ENCODE measurements around the gene GPR157. TPM values are rescaled to one million over a fixed set of nuclear protein-coding genes. Genes with fewer than 3 reads are reported as not detected.

Gene GPR157
- total and polyA plus RNA-seq, 10 of the 15 experiments (the other 5 are each of a cell fraction or from before 2014, with no cell fraction given), result 0.66 to 15.9 (median 3.1) TPM

DNA sequence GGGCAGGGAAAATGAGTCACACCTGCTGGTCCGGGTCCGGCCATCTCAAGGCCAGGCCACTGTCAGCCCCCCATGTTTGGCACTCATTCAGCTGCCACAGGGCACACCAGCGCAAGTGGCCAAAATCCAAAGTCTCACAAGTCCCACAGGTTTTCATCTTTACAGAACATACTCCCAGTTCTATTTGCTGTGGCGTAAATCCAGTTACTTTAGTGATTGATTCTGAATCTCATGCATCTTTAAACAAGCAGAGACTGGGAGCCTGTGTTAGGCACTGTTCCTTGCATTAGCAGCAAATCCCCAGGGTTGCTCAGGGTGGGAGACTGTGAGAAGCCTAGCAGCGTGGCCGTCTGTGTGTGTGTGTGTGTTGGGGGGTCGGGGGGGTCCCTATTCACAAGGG is 58.4 kb downstream of the GPR157 start (continued):
- TF ChIP-seq CEBPB (IDR thresholded peaks at IDR 0.05; ENCODE audit: borderline replicate concordance in 1 of 2, low read depth in 2 of 2, low read length in 2 of 2) (no peak), SKIL (IDR thresholded peaks at IDR 0.05; ENCODE audit: low read depth, poor library complexity, severe bottlenecking) (no peak), NFXL1 (IDR thresholded peaks at IDR 0.05; ENCODE audit: borderline replicate concordance) (no peak), FOS (IDR thresholded peaks at IDR 0.05; ENCODE audit: borderline replicate concordance, extremely low read depth, insufficient read length) (no peak), HDAC6 (IDR thresholded peaks at IDR 0.05; ENCODE audit: unreplicated experiment) (no peak), KAT2A (conservative IDR thresholded peaks at IDR 0.05; ENCODE audit: control insufficient read depth, low read depth, low read length) (no peak), RAD51 (IDR thresholded peaks at IDR 0.05) (no peak), USF2 (IDR thresholded peaks at IDR 0.05; ENCODE audit: borderline replicate concordance, low read depth, low read length) (no peak), PAX8 (IDR thresholded peaks at IDR 0.05) (no peak), STAT1 (conservative IDR thresholded peaks at IDR 0.05) (no peak), TCF3 (IDR thresholded peaks at IDR 0.05; ENCODE audit: borderline replicate concordance, insufficient read depth, low read depth, low read length) (no peak), GABPA (IDR thresholded peaks at IDR 0.05; ENCODE audit: low read depth) (no peak)
